NCI-H345 (cell line): Measurements from ENCODE around the gene ZEB1.
A peak's percentile ranks its signal among the peaks of the same experiment; 100 is the strongest.
"Not testable (repeated sequence)": the region's sequence is repeated elsewhere in the genome, so short reads cannot be mapped to it uniquely, and the experiment has no call there.

ENCODE experiments used
- DNase-seq: peaks from one replicate; lab custom pipeline; 2025; lab: John Stamatoyannopoulos, UW

The ZEB1 gene

DNA sequence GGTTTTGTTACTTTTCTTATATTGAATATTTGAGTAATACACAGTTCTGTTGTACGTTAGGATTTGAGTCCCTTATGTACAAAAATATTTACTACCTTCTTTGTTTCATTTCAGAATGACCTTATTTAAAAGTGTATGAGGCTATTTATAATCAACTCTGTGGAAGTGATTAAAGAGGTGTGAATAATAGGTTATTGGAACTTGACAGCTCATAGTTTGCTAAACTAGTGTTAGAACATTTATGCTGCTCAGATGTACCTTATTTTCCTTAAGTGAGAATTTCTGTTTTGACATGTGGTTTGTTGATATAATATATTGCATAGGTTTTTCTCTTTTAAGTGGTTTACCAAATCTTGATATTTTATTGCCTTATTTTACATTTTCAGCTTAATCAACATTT, 105.5 kb downstream of the ZEB1 start:
- DNase-seq, result no peak

GRCh38 chr10:31426401-31426800, 107.4 kb downstream of the ZEB1 start:
- DNase-seq, result no peak

DNA sequence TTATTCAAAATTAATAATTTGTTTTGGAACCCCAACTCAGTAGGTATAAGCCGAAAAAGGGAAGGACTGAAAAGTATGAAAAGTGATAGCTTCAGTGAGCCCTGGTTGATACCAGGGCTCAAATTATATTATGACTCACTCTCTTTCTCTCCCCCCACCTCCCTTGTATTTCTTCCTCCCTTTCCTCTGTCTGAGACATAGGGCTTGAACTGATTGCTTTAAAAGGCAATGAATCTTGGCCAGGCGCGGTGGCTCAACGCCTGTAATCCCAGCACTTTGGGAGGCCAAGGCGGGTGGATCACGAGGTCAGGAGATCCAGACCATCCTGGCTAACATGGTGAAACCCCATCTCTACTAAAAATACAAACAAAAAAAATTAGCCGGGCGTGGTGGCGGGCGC, 108.3 kb downstream of the ZEB1 start:
- DNase-seq, result not testable (repeated sequence)

GRCh38 chr10:31428499-31428898, 109.5 kb downstream of the ZEB1 start:
- DNase-seq, result not testable (repeated sequence)

GRCh38 chr10:31431021-31431420, 112.0 kb downstream of the ZEB1 start:
- DNase-seq, result no peak

DNA sequence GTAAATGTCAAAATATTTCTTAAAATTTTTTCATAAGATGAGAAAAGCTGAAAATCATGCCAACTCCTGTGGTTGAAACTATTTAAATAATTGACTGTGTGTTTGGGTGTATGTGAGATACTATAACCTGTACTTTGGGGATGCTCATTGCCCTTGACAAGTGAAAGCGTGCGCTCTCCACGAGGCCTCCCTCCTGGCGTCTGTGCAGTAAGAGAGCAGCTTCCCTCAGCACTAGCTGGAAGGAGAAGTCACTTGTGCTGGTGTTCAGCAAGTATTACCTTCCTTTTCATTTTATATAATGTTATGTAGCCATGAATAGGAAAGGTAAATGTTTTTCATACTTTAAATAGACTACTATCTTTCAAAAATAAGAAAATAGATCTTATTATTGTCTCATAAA, 118.9 kb downstream of the ZEB1 start:
- no peak for DNase-seq

DNA sequence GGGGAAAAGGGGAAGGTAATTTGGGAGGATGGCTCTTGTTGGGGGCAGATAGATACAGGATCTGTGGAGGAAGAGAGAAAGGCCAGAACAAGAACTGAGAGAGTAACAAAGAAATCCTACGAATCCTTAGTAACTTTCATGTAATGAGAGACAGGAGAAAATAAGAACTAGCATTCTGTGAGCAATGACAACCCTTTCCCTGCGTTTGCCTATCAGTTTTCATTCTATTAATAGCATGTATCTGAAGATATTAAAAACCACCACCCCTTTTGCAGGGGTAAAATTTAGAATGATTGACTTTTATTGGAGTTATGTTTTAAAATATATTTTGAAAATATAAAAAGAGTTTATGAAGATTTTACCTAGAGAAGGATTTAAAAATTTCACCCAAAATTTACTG, 132.8 kb downstream of the ZEB1 start:
- no peak for DNase-seq

DNA sequence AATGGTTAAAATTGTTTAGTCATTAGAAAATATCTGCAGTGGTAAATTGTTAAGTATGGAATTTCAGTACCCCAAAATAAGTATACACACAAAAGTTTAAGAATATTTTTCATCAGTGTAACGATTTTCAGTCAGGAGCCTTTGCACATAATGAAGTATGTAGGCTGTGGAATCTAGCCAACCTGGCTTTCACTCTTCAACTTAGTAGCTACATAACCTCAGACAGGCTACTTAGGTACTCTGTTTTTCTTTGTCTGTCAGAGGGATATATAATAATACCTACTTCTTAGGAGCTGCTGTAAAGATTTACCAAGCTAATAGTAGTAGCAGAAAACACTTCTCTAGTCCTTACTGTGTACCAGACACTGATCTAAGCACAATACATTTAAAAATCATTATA, 137.5 kb downstream of the ZEB1 start:
- DNase-seq, result no peak

DNA sequence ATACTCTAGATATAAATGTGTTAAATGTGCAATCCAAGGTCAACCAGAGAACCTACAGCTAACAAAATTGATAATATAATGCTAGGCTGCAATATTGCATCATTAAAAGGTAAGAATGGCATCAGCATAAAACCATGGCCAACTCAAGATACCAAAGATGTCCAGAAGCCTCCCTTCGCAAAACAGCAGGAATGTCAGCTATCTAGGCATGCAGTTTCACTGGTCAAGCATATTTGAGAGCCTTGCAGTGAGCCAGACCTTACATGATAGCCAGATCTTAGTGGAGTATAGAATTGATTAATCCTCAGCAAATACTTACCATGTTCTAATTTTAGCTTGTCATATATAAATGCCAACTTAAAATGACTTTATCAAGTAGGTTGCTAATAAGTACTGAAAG, 138.8 kb downstream of the ZEB1 start:
- DNase-seq, result no peak

DNA sequence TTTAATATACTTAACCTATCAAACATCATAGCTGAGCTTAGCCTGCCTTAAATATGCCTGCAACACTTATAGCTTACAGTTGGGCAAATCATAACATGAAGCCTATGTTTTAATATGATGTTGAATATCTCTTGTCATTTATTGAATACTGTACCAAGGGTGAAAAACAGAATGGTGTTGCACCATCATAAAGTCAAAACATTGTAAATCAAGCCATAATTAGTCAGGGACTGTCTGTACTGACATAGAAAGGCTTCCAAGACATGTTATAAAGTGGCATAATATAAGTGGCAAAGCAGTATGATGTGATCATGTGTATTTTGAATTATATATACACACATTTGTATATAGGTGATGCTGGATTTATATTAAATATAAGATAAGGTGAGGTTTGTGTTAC, 140.0 kb downstream of the ZEB1 start:
- no peak for DNase-seq

GRCh38 chr10:31460242-31460641, 141.2 kb downstream of the ZEB1 start:
- DNase-seq, result no peak

- no peak for DNase-seq
Measured at GRCh38 chr10:31464552-31464951, 145.5 kb downstream of the ZEB1 start.

GRCh38 chr10:31466313-31466712, 147.3 kb downstream of the ZEB1 start:
- DNase-seq, result no peak

- DNase-seq, result no peak
Measured at GRCh38 chr10:31467791-31468535, 148.9 kb downstream of the ZEB1 start.

DNA sequence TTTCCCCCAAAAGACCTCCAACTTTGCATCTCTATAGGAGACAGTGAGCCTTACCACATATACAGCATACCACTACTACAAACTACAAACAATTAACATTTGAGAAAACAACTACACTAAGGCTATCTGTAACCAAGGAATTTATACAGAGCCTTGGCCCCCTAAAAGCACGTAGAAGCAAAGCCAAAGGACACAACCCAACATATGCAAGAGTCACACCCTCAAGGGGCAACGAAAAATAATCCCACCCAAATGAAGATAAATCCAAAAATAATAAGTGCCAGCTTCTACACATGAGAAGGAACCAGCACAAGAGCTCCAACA, 149.5 kb downstream of the ZEB1 start:
- no peak for DNase-seq

DNA sequence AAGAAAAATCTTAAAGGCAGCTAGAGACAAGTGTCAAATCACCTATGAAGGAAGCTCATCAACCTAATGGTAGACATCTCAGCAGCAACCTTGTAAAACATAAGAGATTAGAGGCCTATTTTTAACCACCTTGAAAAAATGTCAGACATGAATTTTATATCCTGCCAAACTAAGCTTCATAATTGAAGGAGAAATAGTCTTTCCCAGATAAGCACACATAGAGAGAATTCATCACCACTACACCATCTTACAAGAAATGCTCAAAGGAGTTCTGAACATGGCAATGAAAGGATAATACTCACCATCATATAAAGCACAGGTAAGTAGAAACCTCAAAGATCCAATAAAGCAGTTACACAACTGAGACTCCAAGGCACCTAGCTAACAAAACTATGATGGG, 156.5 kb downstream of the ZEB1 start:
- no peak for DNase-seq

DNA sequence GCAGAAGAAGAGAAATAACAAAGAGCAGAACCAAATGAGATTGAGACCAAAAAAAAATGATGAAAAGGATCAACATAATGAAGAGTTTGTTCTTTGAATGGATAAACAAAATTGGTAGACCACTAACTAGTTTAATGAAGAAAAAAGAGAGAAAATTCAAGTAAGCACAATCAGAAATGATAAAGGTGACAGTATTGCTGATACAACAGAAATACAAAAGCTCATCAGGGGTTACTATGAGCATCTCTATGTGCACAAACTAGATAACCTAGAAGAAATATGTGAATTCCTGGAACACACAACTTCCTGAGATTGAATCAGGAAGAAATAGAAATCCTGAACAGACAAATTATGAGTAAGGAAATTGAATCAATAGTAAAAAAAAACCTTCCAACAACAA, 157.1 kb downstream of the ZEB1 start:
- DNase-seq, result no peak

DNA sequence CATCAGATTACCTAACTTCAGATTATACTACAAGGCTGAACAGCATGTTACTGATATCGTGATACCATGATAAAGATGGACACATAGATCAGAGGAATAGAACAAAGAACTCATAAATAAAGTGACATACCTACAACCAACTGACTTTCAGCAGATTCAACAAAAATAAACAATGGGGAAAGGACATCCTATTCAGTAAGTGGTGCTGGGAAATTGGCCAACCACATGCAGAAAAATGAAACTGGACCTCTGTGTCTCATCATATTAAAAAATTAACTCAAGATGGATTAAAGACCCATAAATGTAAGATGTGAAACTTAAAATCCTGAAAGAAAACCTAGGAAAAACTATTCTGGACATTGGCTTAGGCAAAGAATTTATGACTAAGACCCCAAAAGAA, 158.6 kb downstream of the ZEB1 start:
- DNase-seq, result no peak

- DNase-seq, result no peak
Measured at GRCh38 chr10:31479752-31480151, 160.7 kb downstream of the ZEB1 start.

DNA sequence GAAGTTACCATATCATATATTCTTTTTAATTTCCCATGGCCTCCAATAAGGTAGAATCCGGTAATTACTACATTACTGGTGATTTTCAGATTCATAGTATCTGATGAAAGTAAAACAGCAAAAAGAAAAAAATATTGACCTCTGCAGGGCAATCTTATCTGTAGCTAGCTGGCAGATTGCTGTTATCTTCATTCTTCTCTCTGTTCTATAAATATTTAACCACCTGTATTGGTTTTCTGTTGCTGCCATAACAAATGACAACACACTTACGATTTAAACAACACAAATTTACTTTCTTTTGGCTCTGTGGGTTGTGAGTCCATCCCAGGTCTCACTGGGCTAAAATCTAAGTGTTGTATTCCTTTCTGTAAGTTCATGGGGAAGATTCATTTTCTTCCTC, 164.5 kb downstream of the ZEB1 start:
- no peak for DNase-seq

GRCh38 chr10:31484431-31485135, 165.6 kb downstream of the ZEB1 start:
- no peak for DNase-seq

- DNase-seq, result peak; percentile 16
Measured at GRCh38 chr10:31490858-31491504, 172.0 kb downstream of the ZEB1 start.

DNA sequence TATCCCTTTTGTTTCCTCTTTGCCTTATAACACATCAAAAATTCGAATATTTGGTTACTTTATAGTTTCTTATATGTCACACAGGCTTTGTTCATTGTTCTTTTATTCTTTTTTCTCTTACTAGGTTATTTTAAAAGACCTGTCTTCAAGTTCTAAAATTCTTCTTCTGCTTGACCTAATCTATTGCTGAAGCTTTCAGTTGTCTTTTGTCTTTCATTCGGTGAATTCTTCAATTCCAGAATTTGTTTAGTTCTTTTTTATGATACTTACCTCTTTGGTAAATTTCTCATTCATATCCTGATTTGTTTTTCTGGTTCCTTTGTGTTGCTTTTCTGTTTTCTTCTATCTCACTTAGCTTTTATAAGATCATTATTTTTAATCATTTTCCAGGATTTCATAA, 188.4 kb downstream of the ZEB1 start:
- no peak for DNase-seq
